ENCODE measurements around the gene ANKRD31.
"Not testable (repeated sequence)": the region's sequence is repeated elsewhere in the genome, so short reads cannot be mapped to it uniquely, and the experiment has no call there.

Gene ANKRD31

DNA sequence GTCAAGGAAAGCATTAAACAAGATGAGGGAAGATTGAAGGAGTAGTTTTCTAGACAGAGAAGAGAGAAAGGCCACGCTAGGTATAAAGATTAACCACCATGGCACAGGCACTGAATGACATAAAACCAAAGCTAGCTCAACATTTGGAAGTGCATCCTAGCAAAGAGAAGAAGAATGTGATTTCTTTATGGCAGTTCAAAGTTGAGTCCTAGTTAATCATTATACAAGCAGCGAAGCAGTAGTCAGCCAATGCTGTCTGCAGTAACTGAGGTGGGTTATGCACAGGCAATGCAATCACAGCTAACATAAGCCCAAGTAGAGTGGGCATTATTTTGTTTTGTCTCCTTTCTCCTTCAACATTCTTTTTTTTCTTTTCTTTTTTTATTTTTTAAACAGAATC lies 24.0 kb upstream of the ANKRD31 start:
- TF ChIP-seq POLR2A (IDR thresholded peaks at IDR 0.05; ENCODE audit: low read depth, low read length), result no peak
- no peak for FAIRE-seq
- no peak for DNase-seq (ENCODE audit: insufficient read length, low spot score)

GRCh38 chr5:75250452-75250851 lies 13.8 kb upstream of the ANKRD31 start:
- DNase-seq (ENCODE audit: insufficient read length, low spot score); FAIRE-seq: not testable (repeated sequence)

GRCh38 chr5:75245023-75245422 lies 8.3 kb upstream of the ANKRD31 start:
- TF ChIP-seq POLR2A (IDR thresholded peaks at IDR 0.05; ENCODE audit: low read depth, low read length), result no peak
- no peak for FAIRE-seq
- no peak for DNase-seq (ENCODE audit: insufficient read length, low spot score)

- FAIRE-seq (no peak), DNase-seq (ENCODE audit: insufficient read length, low spot score) (no peak)
- no peak for TF ChIP-seq POLR2A (IDR thresholded peaks at IDR 0.05; ENCODE audit: low read depth, low read length)
Measured at GRCh38 chr5:75243510-75243909, 6.8 kb upstream of the ANKRD31 start.

DNA sequence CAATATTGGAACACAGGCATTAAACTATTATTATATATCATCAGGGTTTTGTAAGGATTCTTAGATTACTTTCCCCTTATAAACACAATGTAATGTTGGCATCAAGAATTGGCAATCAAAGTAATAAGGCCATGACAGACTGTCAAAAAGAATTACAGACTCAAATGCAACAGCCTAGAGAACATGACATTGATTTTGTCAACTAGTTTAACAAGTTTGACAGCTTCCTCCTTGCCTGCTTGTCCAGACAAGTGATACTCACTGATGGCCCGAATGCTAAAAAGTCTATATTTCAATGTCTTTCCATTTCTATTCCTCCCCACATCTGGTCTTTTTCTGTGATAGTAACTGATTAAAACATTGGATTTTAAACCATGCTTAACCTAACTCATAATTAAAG lies 6.4 kb upstream of the ANKRD31 start:
- DNase-seq (ENCODE audit: insufficient read length, low spot score) (no peak), FAIRE-seq (no peak)
- TF ChIP-seq POLR2A (IDR thresholded peaks at IDR 0.05; ENCODE audit: low read depth, low read length), result no peak

DNA sequence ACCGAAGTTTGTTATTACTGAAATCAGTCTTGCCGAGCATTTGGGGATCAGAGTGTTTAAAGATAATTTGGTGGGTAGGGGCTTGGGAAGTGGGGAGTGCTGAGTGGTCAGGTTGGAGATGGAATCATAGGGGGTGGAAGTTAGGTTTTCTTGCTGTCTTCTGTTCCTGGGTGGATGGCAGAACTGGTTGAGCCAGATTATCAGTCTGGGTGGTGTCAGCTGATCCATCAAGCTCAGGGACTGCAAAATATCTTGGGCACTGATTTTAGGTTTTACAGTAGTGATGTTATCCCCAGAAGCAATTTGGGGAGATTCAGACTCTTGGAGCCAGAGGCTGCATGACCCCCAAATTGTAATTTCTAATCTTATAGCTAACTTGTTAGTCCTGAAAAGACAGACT lies 5.4 kb upstream of the ANKRD31 start:
- DNase-seq (ENCODE audit: insufficient read length, low spot score) (no peak), FAIRE-seq (no peak)
- no peak for TF ChIP-seq POLR2A (IDR thresholded peaks at IDR 0.05; ENCODE audit: low read depth, low read length)

DNA sequence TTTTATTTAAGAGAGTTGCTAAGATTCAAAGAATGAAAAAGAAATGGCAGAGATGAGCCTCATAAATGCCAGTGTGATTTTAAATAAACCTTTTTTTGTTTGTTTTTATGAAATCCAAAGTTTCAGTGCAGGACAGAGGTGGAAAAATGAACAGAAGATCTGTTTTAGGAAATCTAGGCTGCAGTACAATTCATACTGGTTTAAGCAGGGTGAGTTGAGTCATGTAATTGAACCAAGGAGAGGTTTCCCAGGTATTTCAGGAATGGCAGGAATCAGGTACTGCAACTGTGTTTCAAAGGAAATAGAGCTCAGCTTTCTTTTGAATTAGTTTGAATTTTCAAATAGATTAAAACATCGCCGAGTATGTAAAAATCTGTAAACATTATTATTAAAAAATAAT lies 3.0 kb upstream of the ANKRD31 start:
- FAIRE-seq (no peak), DNase-seq (ENCODE audit: insufficient read length, low spot score) (no peak)
- TF ChIP-seq POLR2A (IDR thresholded peaks at IDR 0.05; ENCODE audit: low read depth, low read length), result no peak

- no peak for FAIRE-seq
- TF ChIP-seq POLR2A (IDR thresholded peaks at IDR 0.05; ENCODE audit: low read depth, low read length), result no peak
Measured at GRCh38 chr5:75235711-75236110, 967 bp downstream of the ANKRD31 start.

DNA sequence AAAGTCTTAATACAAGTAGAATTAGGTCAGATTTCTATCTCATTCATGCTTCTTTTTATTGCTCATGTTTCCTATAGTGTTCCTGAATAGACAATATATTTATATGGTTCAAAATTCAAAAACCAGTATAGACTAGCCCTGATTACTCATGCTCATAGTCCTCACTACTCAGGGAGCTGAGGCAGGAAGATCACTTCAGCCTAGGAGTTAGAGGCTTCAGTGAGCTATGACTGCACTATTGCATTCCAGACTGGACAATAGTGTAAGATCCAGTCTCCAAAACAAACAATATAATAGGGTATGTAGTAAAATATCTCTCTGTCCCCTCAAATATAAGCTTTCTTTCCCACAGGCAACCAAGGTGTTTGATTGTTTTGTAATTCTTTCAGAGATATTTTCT lies 2.4 kb downstream of the ANKRD31 start:
- no peak for TF ChIP-seq POLR2A (IDR thresholded peaks at IDR 0.05; ENCODE audit: low read depth, low read length)
- no peak for DNase-seq (ENCODE audit: insufficient read length, low spot score)
- no peak for FAIRE-seq

More at GRCh38 chr5:75235711-75236110, 967 bp downstream of the ANKRD31 start:
- no peak for DNase-seq (ENCODE audit: insufficient read length, low spot score)

DNA sequence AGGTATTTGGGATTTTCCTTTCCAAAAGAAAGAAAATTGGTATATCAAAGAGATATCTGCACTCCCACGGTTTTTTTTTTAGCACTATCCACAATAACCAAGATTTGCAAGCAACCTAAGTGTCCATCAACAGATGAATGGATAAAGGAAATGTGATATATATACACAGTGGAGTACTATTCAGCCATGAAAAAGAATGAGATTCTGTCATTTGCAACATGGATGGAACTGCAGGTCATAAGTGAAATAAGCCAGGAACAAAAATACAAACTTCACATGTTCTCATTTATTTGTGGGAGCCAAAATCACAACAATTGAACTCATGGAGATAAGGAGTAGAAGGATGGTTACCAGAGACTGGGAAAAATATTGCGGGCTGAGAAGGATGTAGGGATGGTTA lies 9.8 kb downstream of the ANKRD31 start:
- TF ChIP-seq POLR2A (IDR thresholded peaks at IDR 0.05; ENCODE audit: low read depth, low read length), result no peak
- FAIRE-seq, result no peak
- no peak for DNase-seq (ENCODE audit: insufficient read length, low spot score)

- TF ChIP-seq POLR2A (IDR thresholded peaks at IDR 0.05; ENCODE audit: low read depth, low read length), result no peak
- DNase-seq (ENCODE audit: insufficient read length, low spot score) (no peak), FAIRE-seq (no peak)
Measured at GRCh38 chr5:75225506-75225905, 11.2 kb downstream of the ANKRD31 start.

- FAIRE-seq; DNase-seq (ENCODE audit: insufficient read length, low spot score): not testable (repeated sequence)
Measured at GRCh38 chr5:75220787-75221186, 15.9 kb downstream of the ANKRD31 start.

GRCh38 chr5:75214928-75215327 lies 21.8 kb downstream of the ANKRD31 start:
- TF ChIP-seq POLR2A (IDR thresholded peaks at IDR 0.05; ENCODE audit: low read depth, low read length), result no peak
- FAIRE-seq (no peak), DNase-seq (ENCODE audit: insufficient read length, low spot score) (no peak)

GRCh38 chr5:75214409-75214808 lies 22.3 kb downstream of the ANKRD31 start:
- FAIRE-seq, result no peak
- no peak for DNase-seq (ENCODE audit: insufficient read length, low spot score)
- no peak for TF ChIP-seq POLR2A (IDR thresholded peaks at IDR 0.05; ENCODE audit: low read depth, low read length)

GRCh38 chr5:75203604-75204003 lies 33.1 kb downstream of the ANKRD31 start:
- TF ChIP-seq POLR2A (IDR thresholded peaks at IDR 0.05; ENCODE audit: low read depth, low read length), result no peak
- DNase-seq (ENCODE audit: insufficient read length, low spot score) (no peak), FAIRE-seq (no peak)

DNA sequence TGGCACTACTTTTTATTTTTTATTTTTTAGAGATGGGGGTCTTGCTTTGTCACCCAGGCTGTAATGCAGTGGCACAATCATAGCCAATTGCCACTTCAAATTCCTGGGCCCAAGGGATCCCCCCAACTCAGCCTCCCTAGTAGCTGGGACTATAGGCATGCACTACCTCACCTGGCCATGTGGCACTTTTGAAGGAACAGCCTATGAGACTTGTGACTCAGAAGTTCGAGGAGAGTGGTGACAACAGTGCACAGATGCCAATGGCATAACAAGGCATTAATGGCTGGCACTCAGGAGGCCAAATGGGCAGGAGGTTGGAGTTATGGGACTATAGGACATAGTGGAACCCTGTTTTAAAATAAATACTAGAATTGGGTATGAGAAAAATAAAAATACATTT lies 33.7 kb downstream of the ANKRD31 start:
- FAIRE-seq (no peak), DNase-seq (ENCODE audit: insufficient read length, low spot score) (no peak)
- TF ChIP-seq POLR2A (IDR thresholded peaks at IDR 0.05; ENCODE audit: low read depth, low read length), result no peak
